OCI-M2 (cell line): ENCODE measurements around the gene RAB15.
A peak's percentile ranks its signal among the peaks of the same experiment; 100 is the strongest.

Source experiments
- DNase-seq: peaks from one replicate; lab custom pipeline; 2025; ENCODE audit not compliant: unreplicated experiment; lab: John Stamatoyannopoulos, UW

The RAB15 gene

GRCh38 chr14:64938972-64939816 is 32.9 kb downstream of the RAB15 start:
- no peak for DNase-seq

- DNase-seq: no peak
These were observed 34.3 kb downstream of the RAB15 start for GRCh38 chr14:64937821-64938193.

GRCh38 chr14:64937171-64937820 is 34.8 kb downstream of the RAB15 start:
- no peak for DNase-seq

GRCh38 chr14:64935508-64935907 is 36.6 kb downstream of the RAB15 start:
- DNase-seq: no peak

- DNase-seq: no peak
These were observed 37.7 kb downstream of the RAB15 start for GRCh38 chr14:64934338-64934929.

- no peak for DNase-seq
These were observed 39.9 kb downstream of the RAB15 start for GRCh38 chr14:64932231-64932630.

GRCh38 chr14:64931123-64931522 is 41.0 kb downstream of the RAB15 start:
- no peak for DNase-seq

- no peak for DNase-seq
These were observed 41.9 kb downstream of the RAB15 start for GRCh38 chr14:64930085-64930843.

- DNase-seq: no peak
These were observed 43.1 kb downstream of the RAB15 start for GRCh38 chr14:64929014-64929359.

- DNase-seq: no peak
These were observed 43.7 kb downstream of the RAB15 start for GRCh38 chr14:64928239-64929013.

- no peak for DNase-seq
These were observed 45.1 kb downstream of the RAB15 start for GRCh38 chr14:64927031-64927430.

GRCh38 chr14:64926398-64926995 is 45.6 kb downstream of the RAB15 start:
- DNase-seq: no peak

- DNase-seq: no peak
These were observed 49.1 kb downstream of the RAB15 start for GRCh38 chr14:64923015-64923414.

GRCh38 chr14:64920465-64920864 is 51.7 kb downstream of the RAB15 start:
- DNase-seq: no peak

- DNase-seq: no peak
These were observed 52.5 kb downstream of the RAB15 start for GRCh38 chr14:64919618-64920017.

- no peak for DNase-seq
These were observed 52.9 kb downstream of the RAB15 start for GRCh38 chr14:64919215-64919614.

GRCh38 chr14:64918216-64918615 is 53.9 kb downstream of the RAB15 start:
- no peak for DNase-seq

GRCh38 chr14:64915797-64916196 is 56.3 kb downstream of the RAB15 start:
- DNase-seq: no peak

GRCh38 chr14:64915029-64915424 is 57.1 kb downstream of the RAB15 start:
- no peak for DNase-seq

GRCh38 chr14:64914237-64915028 is 57.7 kb downstream of the RAB15 start, which contains the start of gene CHURC1:
Gene CHURC1, plus strand, starts transcription at chr14:64914455. Its CDS starts 41 bp downstream, at chr14:64914496.
- peak; percentile 74 for DNase-seq
